GM12875 (cell line): Measurements from ENCODE around the gene OAF.
"Not testable (repeated sequence)": the region's sequence is repeated elsewhere in the genome, so short reads cannot be mapped to it uniquely, and the experiment has no call there.

Experiments
- H3K4me3 ChIP-seq: one replicate; pipeline ENCODE4 v1.5.1; 2011; ENCODE audit warnings: low read depth, low read length, control low read depth
- TF ChIP-seq, protein P1 (sequence below): IDR thresholded peaks from 2 replicates; pipeline ENCODE4 v1.5.1; 2011; ENCODE audit warnings: low read depth, mild to moderate bottlenecking, control low read depth, inconsistent platforms, low read length, moderate library complexity, borderline replicate concordance; ENCODE audit not compliant: insufficient read depth

The OAF gene

GRCh38 chr11:120271672-120272071, 60.8 kb downstream of the OAF start:
- no peak overlapping the region for H3K4me3 ChIP-seq
- TF ChIP-seq, protein P1, sequence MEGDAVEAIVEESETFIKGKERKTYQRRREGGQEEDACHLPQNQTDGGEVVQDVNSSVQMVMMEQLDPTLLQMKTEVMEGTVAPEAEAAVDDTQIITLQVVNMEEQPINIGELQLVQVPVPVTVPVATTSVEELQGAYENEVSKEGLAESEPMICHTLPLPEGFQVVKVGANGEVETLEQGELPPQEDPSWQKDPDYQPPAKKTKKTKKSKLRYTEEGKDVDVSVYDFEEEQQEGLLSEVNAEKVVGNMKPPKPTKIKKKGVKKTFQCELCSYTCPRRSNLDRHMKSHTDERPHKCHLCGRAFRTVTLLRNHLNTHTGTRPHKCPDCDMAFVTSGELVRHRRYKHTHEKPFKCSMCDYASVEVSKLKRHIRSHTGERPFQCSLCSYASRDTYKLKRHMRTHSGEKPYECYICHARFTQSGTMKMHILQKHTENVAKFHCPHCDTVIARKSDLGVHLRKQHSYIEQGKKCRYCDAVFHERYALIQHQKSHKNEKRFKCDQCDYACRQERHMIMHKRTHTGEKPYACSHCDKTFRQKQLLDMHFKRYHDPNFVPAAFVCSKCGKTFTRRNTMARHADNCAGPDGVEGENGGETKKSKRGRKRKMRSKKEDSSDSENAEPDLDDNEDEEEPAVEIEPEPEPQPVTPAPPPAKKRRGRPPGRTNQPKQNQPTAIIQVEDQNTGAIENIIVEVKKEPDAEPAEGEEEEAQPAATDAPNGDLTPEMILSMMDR: no peak

- H3K4me3 ChIP-seq: no peak overlapping the region
- TF ChIP-seq, protein P1: no peak
Observed at GRCh38 chr11:120272303-120272702, 61.5 kb downstream of the OAF start.

GRCh38 chr11:120273432-120273831, 62.6 kb downstream of the OAF start:
- TF ChIP-seq, protein P1: no peak
- no peak overlapping the region for H3K4me3 ChIP-seq

- not testable (repeated sequence) for H3K4me3 ChIP-seq
Observed at GRCh38 chr11:120273956-120274355, 63.1 kb downstream of the OAF start.

GRCh38 chr11:120279502-120279901, 68.7 kb downstream of the OAF start:
- TF ChIP-seq, protein P1: no peak
- no peak overlapping the region for H3K4me3 ChIP-seq
